ENCODE results near the gene BABAM1.

GRCh38 chr19:17263712-17264640 lies 3.3 kb upstream of the BABAM1 start:
- no peak for TF ChIP-seq CTCF (IDR thresholded peaks at IDR 0.05)
- no peak for TF ChIP-seq POLR2A (IDR thresholded peaks at IDR 0.05)
- no peak for TF ChIP-seq POLR2AphosphoS5 (IDR thresholded peaks at IDR 0.05)
- no peak for TF ChIP-seq EP300 (IDR thresholded peaks at IDR 0.05)
